WTC11 (cell line): ENCODE measurements around the gene STUB1. TPM values are rescaled to one million over a fixed set of nuclear protein-coding genes. Genes with fewer than 3 reads are reported as not detected.
A peak's percentile ranks its signal among the peaks of the same experiment; 100 is the strongest.

Experiments
- ATAC-seq: fragments of 200-7000 bp; cut with Tn5 transposase; 2 replicates; pipeline ENCODE4 v1.10.0; 2021; ENCODE audit warnings: mild to moderate bottlenecking, moderate library complexity
- CTCF ChIA-PET: fragments of 300-600 bp; sonication (Branson Sonifier 250); formaldehyde crosslinking; loops from one replicate; lab custom pipeline; 2021; ENCODE audit warnings: antibody characterized with exemption; lab: Charles Lee
- POLR2A ChIA-PET: fragments of 350-600 bp; sonication (Branson Sonifier 250); formaldehyde crosslinking; loops from one replicate; lab custom pipeline; 2021; ENCODE audit warnings: antibody characterized with exemption; lab: Charles Lee
- DNase-seq: peaks from one replicate; pipeline ENCODE4 v3.0.0; 2021; ENCODE audit warnings: low spot score
- H3K27ac Mint-ChIP-seq: 2 replicates; pipeline ENCODE4 v1.8.0; 2021; ENCODE audit warnings: mixed read lengths
- H3K27me3 Mint-ChIP-seq: 2 replicates; pipeline ENCODE4 v1.8.0; 2021; ENCODE audit warnings: low read depth, mild to moderate bottlenecking, moderate library complexity, mixed read lengths
- H3K36me3 Mint-ChIP-seq: 2 replicates; pipeline ENCODE4 v1.8.0; 2021; ENCODE audit warnings: mixed read lengths
- H3K4me1 Mint-ChIP-seq: 2 replicates; pipeline ENCODE4 v1.8.0; 2022; ENCODE audit warnings: mixed read lengths
- H3K4me3 Mint-ChIP-seq: 2 replicates; pipeline ENCODE4 v1.8.0; 2021; ENCODE audit warnings: mild to moderate bottlenecking, moderate library complexity, mixed read lengths
- H3K9me3 Mint-ChIP-seq: 2 replicates; pipeline ENCODE4 v1.8.0; 2021; ENCODE audit warnings: mixed read lengths
- ATF2 ChIP-seq: sonication (generic); formaldehyde crosslinking; IDR thresholded peaks from 2 replicates; pipeline ENCODE4 v1.8.1; 2022; ENCODE audit warnings: low read depth, missing genetic modification reagents, borderline replicate concordance
- ESRRA ChIP-seq: sonication (generic); formaldehyde crosslinking; IDR thresholded peaks from 2 replicates; pipeline ENCODE4 v1.8.1; 2022; ENCODE audit warnings: mild to moderate bottlenecking, missing genetic modification reagents, borderline replicate concordance
- ETV6 ChIP-seq: sonication (generic); formaldehyde crosslinking; IDR thresholded peaks from 2 replicates; pipeline ENCODE4 v1.8.1; 2022; ENCODE audit warnings: mild to moderate bottlenecking, missing genetic modification reagents
- FOXK1 ChIP-seq: sonication (generic); formaldehyde crosslinking; IDR thresholded peaks from 2 replicates; pipeline ENCODE4 v1.8.0; 2022; ENCODE audit warnings: mild to moderate bottlenecking, moderate library complexity, missing genetic modification reagents
- GABPB1 ChIP-seq: sonication (generic); formaldehyde crosslinking; IDR thresholded peaks from 2 replicates; pipeline ENCODE4 v1.8.1; 2023; ENCODE audit warnings: mild to moderate bottlenecking, missing genetic modification reagents
- KAT7 ChIP-seq: sonication (generic); formaldehyde crosslinking; IDR thresholded peaks from 2 replicates; pipeline ENCODE4 v1.8.1; 2023; ENCODE audit warnings: missing genetic modification reagents, mild to moderate bottlenecking, borderline replicate concordance
- MXD4 ChIP-seq: fragments of 250-450 bp; sonication (Bioruptor Pico); IDR thresholded peaks from 2 replicates; pipeline ENCODE4 v1.8.0; 2021; ENCODE audit warnings: mild to moderate bottlenecking, moderate library complexity, borderline replicate concordance
- NFATC4 ChIP-seq: fragments of 250-450 bp; sonication (Bioruptor Pico); IDR thresholded peaks from 2 replicates; pipeline ENCODE4 v1.9.0; 2021; ENCODE audit warnings: mild to moderate bottlenecking
- NFE2L1 ChIP-seq: sonication (generic); formaldehyde crosslinking; IDR thresholded peaks from 2 replicates; pipeline ENCODE4 v1.8.1; 2023; ENCODE audit warnings: missing genetic modification reagents
- OVOL2 ChIP-seq: fragments of 250-450 bp; sonication (Bioruptor Pico); IDR thresholded peaks from 2 replicates; pipeline ENCODE4 v1.9.0; 2021; ENCODE audit warnings: mild to moderate bottlenecking, borderline replicate concordance
- PRDM15 ChIP-seq: sonication (generic); formaldehyde crosslinking; IDR thresholded peaks from 2 replicates; pipeline ENCODE4 v1.8.0; 2022; ENCODE audit warnings: missing genetic modification reagents
- PREB ChIP-seq: sonication (generic); formaldehyde crosslinking; IDR thresholded peaks from 2 replicates; pipeline ENCODE4 v1.8.1; 2022; ENCODE audit warnings: mild to moderate bottlenecking, missing genetic modification reagents, moderate library complexity, borderline replicate concordance
- USF1 ChIP-seq: sonication (generic); formaldehyde crosslinking; IDR thresholded peaks from 2 replicates; pipeline ENCODE4 v1.8.0; 2022; ENCODE audit warnings: mild to moderate bottlenecking, missing genetic modification reagents
- ZNF121 ChIP-seq: sonication (generic); formaldehyde crosslinking; IDR thresholded peaks from 2 replicates; pipeline ENCODE4 v1.8.0; 2023; ENCODE audit warnings: missing genetic modification reagents
- ZNF263 ChIP-seq: sonication (generic); formaldehyde crosslinking; IDR thresholded peaks from 2 replicates; pipeline ENCODE4 v1.8.1; 2022; ENCODE audit warnings: low read depth, mild to moderate bottlenecking, moderate library complexity, missing genetic modification reagents
- total RNA-seq: library from RNA; stranded (reverse); gene quantifications from 3 replicates; pipeline ENCODE4 v1.2.3, GENCODE V29; 2021
- TF ChIP-seq, protein P1 (sequence below): fragments of 250-450 bp; sonication (Bioruptor Pico); IDR thresholded peaks from 2 replicates; pipeline ENCODE4 v1.9.0; 2021; ENCODE audit warnings: moderate library complexity, mild to moderate bottlenecking, inconsistent platforms, borderline replicate concordance
- TF ChIP-seq, protein P2 (sequence below): sonication (generic); formaldehyde crosslinking; IDR thresholded peaks from 2 replicates; pipeline ENCODE4 v1.8.0; 2022; ENCODE audit warnings: mild to moderate bottlenecking, missing genetic modification reagents

The STUB1 gene
- total RNA-seq, 1 experiment from 2014 or later, result 88.2 TPM

GRCh38 chr16:682493-683395, 2.5 kb downstream of the STUB1 start:
- H3K4me1 Mint-ChIP-seq, result peaks cover 19% of the 10 kb centered on the region
- CTCF ChIA-PET, result interaction anchor here (1.1 to 1.4 kb wide), 3 partner anchors 15 to 58 kb away, joined by 3 read pairs; partner anchors contain the start of genes CIAO3 and RHOT2
- TF ChIP-seq PRDM15 (CRISPR knock-in tag) (0 out of 2 replicates have a peak, but pooled peaks have one; percentile 13), KAT7 (CRISPR knock-in tag) (peak; percentile 74), USF1 (CRISPR knock-in tag) (0 out of 2 replicates have a peak, but pooled peaks have one; percentile 1), MXD4 (CRISPR knock-in tag) (no peak), ZNF121 (CRISPR knock-in tag) (no peak), PREB (CRISPR knock-in tag) (no peak), NFATC4 (CRISPR knock-in tag) (0 out of 2 replicates have a peak, but pooled peaks have one; percentile 58), NFE2L1 (no peak), ETV6 (CRISPR knock-in tag) (no peak), FOXK1 (CRISPR knock-in tag) (no peak), ZNF263 (CRISPR knock-in tag) (no peak), GABPB1 (CRISPR knock-in tag) (no peak), ATF2 (no peak), OVOL2 (no peak), ESRRA (0 out of 2 replicates have a peak, but pooled peaks have one; percentile 14)
- TF ChIP-seq, protein P1, sequence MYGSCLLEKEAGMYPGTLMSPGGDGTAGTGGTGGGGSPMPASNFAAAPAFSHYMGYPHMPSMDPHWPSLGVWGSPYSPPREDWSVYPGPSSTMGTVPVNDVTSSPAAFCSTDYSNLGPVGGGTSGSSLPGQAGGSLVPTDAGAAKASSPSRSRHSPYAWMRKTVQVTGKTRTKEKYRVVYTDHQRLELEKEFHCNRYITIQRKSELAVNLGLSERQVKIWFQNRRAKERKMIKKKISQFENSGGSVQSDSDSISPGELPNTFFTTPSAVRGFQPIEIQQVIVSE (CRISPR knock-in tag), result no peak
- TF ChIP-seq, protein P2, sequence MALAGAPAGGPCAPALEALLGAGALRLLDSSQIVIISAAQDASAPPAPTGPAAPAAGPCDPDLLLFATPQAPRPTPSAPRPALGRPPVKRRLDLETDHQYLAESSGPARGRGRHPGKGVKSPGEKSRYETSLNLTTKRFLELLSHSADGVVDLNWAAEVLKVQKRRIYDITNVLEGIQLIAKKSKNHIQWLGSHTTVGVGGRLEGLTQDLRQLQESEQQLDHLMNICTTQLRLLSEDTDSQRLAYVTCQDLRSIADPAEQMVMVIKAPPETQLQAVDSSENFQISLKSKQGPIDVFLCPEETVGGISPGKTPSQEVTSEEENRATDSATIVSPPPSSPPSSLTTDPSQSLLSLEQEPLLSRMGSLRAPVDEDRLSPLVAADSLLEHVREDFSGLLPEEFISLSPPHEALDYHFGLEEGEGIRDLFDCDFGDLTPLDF (CRISPR knock-in tag), result 0 out of 2 replicates have a peak, but pooled peaks have one; percentile 34
- TF ChIP-seq, all 79 proteins: peak for 6
- Mint-ChIP-seq H3K9me3 (no peaks in the 10 kb centered on the region), H3K27me3 (no peaks in the 10 kb centered on the region), H3K27ac (0 out of 2 replicates have a peak overlapping the region, but pooled peaks have one; percentile 49), H3K36me3 (peaks cover 25% of the 10 kb centered on the region), H3K4me3 (peak overlapping the region; percentile 76)
- POLR2A ChIA-PET, result interaction anchor here (1.1 kb wide), 1 partner anchor 11 kb away, joined by 4 read pairs; no protein-coding TSS in a partner anchor
- DNase-seq (no peak), ATAC-seq (no peak)
